Measurements from ENCODE around the gene IQCH. TPM values are rescaled to one million over a fixed set of nuclear protein-coding genes. Genes with fewer than 3 reads are reported as not detected.

Gene IQCH
- total RNA-seq, 1 experiment from 2014 or later, result 1.1 TPM

- Histone ChIP-seq H3K27me3 (ENCODE audit: insufficient read depth, low read length) (no peaks in the 10 kb centered on the region; the same call in 1 of the 2 replicates), H3K14ac (ENCODE audit: insufficient read depth, low read length) (no peak overlapping the region), H2BK12ac (ENCODE audit: insufficient read length, low read depth, low read length) (no peak overlapping the region), H2BK20ac (ENCODE audit: low read depth, low read length, poor library complexity, severe bottlenecking) (no peak overlapping the region), H2BK5ac (ENCODE audit: insufficient read length, low read length) (no peak overlapping the region), H4K91ac (ENCODE audit: insufficient read length, low read depth, low read length) (no peak overlapping the region), H3K4ac (ENCODE audit: low read depth, low read length) (no peak overlapping the region), H2BK15ac (ENCODE audit: low read depth, low read length) (no peak overlapping the region), H3K23me2 (ENCODE audit: insufficient read length, low read depth, low read length, poor library complexity, severe bottlenecking) (peaks cover 12% of the 10 kb centered on the region), H2AK5ac (ENCODE audit: insufficient read length, low read length) (no peak overlapping the region), H3K56ac (ENCODE audit: insufficient read length, low read depth, low read length) (no peak overlapping the region), H3K4me2 (ENCODE audit: insufficient read depth, insufficient read length, low read length) (peak overlapping the region; percentile 59), H2BK120ac (ENCODE audit: low read depth, low read length, poor library complexity, severe bottlenecking) (no peak overlapping the region), H3K79me1 (ENCODE audit: insufficient read depth, low read depth, low read length, poor library complexity, severe bottlenecking) (no peaks in the 10 kb centered on the region), H3K9me3 (ENCODE audit: control insufficient read depth, low read depth, low read length) (no peaks in the 10 kb centered on the region), H3T11ph (ENCODE audit: low read length) (no peak overlapping the region), H4K5ac (ENCODE audit: insufficient read length, low read depth, low read length) (no peak overlapping the region), H3K23ac (ENCODE audit: insufficient read length, low read depth, low read length) (no peak overlapping the region), H3K9ac (ENCODE audit: extremely low read depth, insufficient read length, low read length) (no peak overlapping the region), H3K4me1 (ENCODE audit: insufficient read depth, low read length) (no peaks in the 10 kb centered on the region), H2AFZ (ENCODE audit: low read length) (no peak overlapping the region), H4K8ac (replicated peaks; ENCODE audit: insufficient read length, low read depth, low read length) (no peak overlapping the region), H3K79me2 (ENCODE audit: insufficient read depth, low read length) (no peaks in the 10 kb centered on the region), H4K20me1 (ENCODE audit: control insufficient read depth, insufficient read depth, insufficient read length) (no peaks in the 10 kb centered on the region), H3K27ac (ENCODE audit: insufficient read length, low read depth, low read length) (no peak overlapping the region), H3K18ac (ENCODE audit: insufficient read length, low read depth, low read length) (no peak overlapping the region)
- no peak for DNase-seq
- Mint-ChIP-seq H3K27ac (no peak overlapping the region), H3K4me3 (peak overlapping the region; percentile 82 to 88), H3K4me1 (peaks cover 23 to 25% of the 10 kb centered on the region in 2 experiments), H3K27me3 (ENCODE audit: low read depth) (peaks cover 8% of the 10 kb centered on the region), H3K36me3 (ENCODE audit: insufficient read depth in 1 of 3, low read depth in 3 of 3) (peaks cover 0 to 2% (median 0%) of the 10 kb centered on the region in 3 experiments; a peak in 1 of 7 replicates), H3K9me3 (no peaks in the 10 kb centered on the region)
- TF ChIP-seq CTCF (conservative IDR thresholded peaks at IDR 0.05), result no peak
- WGBS (ENCODE audit: extremely low coverage, insufficient read length, low lambda C conversion rate), result no CpG with 5 or more reads among the region's 23 CpGs
Observed at GRCh38 chr15:67521783-67522568, 267.4 kb downstream of the IQCH start.

Measured in H9 (cell line).